Daoy (cell line): ENCODE data around the gene CKLF. TPM values are rescaled to one million over a fixed set of nuclear protein-coding genes. Genes with fewer than 3 reads are reported as not detected.
A peak's percentile ranks its signal among the peaks of the same experiment; 100 is the strongest.
"Not testable (repeated sequence)": the region's sequence is repeated elsewhere in the genome, so short reads cannot be mapped to it uniquely, and the experiment has no call there.

Experiments used
- DNase-seq: peaks from one replicate; pipeline ENCODE4 v3.0.0-alpha.2; 2015; ENCODE audit warnings: low read depth
- total RNA-seq: library from RNA; depleted of rRNA; stranded (reverse); fragments of >200 nt; shearing (Covaris generic); gene quantifications from 2 replicates; pipeline ENCODE4 v1.2.3, GENCODE V29; 2014

Gene CKLF
- total RNA-seq, 1 experiment from 2014 or later: 168 TPM

DNA sequence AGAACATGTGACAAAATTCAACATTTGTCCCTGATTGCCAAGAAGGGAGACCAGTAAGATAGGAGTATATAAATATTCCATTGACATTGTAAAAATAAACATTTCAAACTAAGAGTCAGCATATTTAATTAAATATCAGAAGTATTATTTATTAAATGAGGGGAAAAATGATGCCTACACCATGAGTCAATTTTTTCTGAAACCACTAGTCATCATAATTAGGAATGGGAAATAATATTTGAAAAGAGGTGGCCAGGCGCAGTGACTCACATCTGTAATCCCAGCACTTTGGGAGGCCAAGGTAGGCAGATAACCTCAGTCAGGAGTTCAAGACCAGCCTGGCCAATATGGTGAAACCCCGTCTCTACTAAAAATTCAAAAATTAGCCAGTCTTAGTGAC lies 16.0 kb downstream of the CKLF start:
- peak; percentile 22 for DNase-seq

DNA sequence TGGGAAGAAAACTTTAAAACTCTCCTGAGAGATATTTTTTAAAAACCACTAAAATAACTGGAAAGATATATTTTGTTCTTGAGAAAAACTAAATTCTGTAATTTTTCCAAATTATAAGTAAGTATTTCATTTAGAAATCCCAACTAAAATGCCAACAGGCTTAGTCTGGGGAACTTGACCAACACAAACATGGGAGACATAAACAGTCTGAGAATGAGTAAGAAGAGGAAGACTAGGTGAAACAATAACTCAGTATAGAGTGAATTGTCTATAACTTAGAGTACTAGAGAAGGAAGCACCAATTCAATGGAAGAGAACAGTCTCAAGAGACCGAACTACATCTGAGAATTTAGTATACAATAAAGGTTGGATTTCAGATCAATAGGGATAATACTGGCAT lies 16.8 kb downstream of the CKLF start:
- DNase-seq: peak; percentile 54

DNA sequence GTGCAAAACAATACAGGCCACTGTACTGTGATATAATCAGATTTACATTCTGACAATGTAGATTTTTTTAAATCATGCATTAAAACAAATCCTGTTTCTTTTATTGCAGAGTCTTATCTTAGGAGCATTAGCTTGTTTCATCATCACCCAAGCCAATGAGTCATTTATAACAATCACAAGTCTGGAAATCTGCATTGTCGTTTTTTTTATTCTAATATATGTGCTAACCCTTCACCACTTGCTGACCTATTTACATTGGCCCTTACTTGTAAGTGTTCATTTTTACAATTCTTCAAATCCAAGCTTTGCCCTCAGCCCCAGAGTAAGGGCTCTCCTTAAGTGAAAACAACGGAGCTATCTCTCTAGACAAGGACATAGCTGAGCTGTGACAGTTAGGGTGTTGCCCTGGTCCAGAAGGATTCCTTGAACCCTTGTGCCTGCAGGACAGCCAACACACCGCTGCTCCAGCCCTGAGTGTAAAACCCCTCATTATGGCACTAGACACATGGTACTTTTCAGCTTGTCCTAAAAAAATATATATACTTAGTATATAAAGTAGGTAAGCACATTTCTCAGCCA lies 17.5 kb downstream of the CKLF start:
- peak; percentile 45 for DNase-seq

DNA sequence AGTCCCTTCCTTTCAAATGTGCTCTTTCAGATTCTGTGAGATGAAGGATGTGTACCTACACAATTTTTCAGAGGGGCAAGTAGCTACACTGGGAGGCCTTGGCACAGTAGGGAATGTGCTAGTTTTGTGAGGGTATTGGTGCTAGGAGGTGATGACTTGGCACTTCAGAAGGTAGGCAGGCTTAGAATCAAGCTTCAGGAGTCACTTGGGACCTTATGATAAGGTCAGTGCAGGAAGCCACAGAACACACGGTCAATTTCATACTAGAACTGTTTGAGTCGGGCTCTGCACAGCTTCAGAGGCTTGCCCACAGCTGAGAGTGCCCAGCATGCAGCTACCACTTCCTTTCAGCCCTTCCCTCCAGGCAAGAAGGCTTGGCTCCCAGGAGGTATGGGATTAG lies 20.0 kb downstream of the CKLF start:
- DNase-seq: no peak

DNA sequence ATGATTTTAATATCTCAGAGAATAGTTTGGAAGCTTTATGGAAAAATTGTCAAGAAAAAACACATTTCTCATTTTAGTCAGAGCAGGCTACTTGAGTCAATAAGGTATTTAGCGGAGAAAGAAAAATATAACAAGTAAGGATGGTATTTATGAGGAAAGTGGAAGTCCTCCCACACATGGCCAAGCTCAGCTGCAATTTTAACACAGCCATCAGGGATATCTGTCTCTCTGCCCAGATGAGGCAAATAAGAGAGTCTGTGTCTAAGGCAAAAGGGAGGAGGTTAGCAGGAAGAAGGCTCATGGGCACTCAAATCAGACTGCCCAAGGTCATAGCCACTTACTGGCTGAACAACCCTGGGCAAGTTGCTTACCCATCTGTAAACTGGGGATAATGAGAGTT lies 21.7 kb downstream of the CKLF start:
- DNase-seq: no peak

DNA sequence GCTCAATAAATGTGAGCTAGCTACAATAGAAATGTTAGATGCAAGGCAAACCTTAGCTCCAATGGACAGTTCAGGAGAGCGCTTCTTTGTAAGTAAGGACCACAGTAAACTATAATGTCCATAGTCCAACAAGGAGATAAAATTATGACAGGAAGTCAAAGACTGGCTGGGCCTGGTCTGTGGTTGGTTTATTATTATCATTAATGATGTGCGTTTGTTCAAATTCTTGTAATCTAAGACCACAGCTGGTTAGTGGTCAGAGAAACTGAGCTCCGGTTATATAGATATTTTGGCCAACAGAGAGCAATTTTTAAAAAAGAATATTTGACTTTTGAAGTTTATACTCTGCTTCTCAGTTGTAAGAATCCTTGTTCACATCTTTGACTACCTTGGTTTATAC lies 22.2 kb downstream of the CKLF start:
- no peak for DNase-seq

DNA sequence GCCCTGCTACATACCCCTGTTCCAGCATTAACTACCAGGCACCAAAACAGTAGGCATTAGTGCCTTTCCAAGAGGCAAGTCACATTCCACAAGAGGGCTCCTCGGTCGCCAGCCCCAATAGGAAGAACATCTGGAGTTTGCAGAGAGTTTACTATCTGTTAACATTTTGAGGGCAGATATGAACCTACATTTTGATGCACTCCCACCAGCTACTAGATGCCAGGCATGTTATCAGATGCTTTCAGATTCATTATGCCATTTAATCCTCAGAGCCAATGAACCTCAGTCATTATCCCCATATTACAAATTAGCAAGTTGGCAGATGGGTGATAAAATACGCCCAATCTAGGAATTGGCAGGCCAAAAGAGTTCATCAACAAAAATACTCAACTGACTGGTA lies 22.7 kb downstream of the CKLF start:
- DNase-seq: no peak

DNA sequence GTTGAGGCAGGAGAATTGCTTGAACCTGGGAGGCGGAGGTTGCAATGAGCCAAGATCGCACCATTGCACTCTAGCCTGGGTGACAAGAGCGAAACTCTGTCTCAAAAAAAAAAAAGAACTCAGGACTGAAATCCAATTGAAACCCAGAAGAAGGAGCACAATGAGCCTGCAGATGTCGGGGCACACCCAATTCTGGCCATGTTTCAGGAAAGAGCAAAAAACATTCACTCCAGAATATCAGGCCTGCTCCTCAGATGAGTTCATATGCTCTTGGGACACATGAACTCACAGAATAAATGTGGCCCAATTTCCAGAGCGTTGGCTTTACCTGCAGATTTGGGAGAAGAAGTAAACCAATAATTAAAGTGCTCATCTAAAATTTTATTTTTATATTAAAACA lies 23.9 kb downstream of the CKLF start:
- no peak for DNase-seq

DNA sequence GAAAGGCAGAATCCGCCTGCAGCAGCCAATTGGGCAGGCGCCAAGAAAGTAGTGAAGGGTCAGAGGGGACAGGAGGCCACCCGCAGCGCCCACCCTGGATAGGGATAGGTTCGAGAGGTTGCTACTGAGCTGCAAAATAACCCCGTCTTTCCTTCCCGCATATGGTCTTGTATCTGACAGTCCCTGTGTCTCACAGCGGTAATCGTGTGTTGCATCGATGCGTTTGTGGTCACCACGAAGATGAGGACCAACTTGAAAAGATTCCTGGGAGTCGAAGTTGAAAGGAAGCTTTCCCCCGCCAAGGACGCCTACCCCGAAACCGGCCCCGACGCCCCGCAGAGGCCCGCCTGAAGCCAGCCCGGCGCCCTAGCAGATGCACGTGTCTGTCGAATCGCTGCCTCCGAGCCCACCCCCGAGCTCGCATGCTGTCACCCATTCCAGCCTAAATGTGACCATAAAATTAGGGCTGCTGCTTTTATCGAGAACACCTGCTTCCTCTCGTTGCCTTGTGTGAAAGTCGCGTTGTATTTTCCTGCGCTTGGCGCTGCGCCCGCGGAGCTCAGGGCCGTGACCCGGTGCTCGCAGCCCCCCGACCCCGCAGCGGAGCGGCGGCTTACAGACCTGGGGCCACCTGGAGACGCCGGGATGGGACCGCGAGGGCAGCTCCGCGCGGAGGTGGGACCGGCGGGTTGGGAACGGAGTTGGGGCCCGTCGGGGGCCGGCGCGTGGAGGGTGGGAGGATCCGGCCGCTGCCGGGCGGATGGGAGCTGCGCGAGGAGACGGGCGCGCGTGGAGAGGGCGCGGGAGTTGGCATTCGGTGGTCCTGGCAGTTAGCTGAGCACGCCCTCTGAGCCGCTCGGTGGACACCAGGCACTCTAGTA lies 26.5 kb downstream of the CKLF start, which contains the start of gene CMTM2:
TSS of gene CMTM2 (plus strand) at position 813 of the 881 bp plus-strand sequence. CDS start 145 bp downstream, outside the sequence.
- no peak for DNase-seq

DNA sequence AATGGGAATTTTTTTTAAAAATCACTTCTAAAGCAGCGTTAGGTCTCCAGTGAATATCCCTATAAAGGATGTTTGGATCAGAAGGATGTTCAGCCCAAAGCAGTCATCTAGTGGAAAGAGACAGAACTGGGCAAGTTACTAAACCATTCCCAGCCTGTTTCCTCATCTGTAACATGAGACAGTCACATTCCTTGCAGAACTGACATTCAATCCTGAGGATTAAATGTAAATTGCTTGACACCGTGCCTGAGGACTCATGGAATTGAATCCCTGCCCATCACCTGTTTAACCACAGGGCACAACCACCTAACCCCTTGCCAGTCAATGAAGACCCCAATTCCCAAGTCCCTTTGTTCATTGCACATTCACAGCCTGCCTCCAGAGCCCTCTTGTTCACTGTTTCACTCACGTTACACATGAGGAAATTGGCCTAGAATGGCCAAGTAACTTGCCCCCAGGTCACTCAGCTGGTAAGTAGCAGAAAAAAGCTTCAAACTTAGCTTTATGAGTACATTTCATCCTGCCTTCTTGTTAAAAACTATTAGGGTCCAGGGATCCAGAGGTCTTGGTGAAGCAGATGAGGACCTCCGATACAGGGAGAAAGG lies 28.3 kb downstream of the CKLF start:
- DNase-seq: peak; percentile 58

DNA sequence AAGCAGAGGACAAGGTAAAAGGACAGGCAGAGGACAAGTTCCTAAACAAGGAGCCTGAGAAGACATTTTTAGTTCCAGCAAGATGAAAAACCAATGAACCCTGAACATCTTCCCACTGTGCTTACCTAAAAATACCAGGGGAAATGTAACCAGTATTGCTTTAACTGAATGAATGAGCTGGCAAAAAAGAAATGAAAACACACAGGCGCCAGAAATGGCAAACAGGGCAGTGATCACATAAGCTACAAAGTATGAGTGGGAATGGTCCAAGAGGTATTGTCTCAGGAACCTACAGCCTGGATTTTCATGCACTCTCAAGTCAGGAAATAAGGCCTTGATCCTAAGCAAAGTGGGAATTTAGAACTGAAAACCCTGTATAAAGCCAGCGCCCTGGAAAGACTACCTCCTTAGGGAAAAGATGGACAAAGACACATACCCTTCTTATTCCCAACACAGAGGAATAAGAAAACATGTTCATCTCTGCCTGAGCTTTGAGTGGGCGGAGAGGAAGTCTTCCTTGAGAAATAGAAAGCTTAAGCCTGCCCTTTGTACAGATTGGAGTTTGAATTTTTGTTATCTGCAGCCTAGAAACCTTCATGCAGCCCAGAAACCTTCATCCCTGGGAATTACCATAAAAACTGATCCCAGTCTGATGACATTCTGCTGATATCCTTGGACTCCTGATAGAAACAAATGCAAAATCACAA lies 29.0 kb downstream of the CKLF start:
- DNase-seq: no peak

DNA sequence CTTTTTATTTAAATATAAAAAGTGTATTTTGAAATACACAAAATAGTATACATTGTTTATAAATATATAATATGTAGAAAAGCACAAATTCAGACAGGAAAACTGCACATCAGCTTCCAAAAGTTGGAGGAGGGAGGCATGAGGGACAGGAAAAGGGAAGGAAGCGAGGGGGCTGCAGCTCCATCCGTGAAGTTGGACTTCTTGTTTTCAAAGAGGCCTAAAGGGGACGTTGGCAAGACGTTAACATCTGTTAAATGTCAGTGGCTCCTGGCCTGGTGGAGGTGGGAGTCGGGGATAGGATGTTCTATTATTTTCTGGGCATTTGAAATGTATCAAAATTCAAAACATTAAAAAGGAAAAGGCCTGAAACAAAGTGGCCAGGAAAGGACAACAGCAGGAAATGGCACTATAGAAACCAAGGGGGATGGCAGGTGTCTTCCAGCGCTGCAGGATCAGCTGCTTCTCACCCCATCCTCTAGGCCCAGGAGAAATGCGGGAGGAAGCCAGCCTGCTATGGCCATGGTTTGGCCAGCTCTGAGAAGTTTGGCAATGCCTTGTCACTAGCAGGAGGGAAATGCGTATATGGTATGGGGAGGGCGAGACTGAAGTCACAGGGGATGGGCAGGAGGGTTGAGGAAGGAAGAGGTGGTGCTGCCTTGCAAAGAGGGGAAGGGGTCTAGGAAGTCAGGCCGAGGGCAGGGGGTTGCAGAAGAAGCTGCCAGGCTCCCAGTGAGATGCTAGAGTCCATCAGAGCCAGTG lies 33.3 kb downstream of the CKLF start:
- no peak for DNase-seq

DNA sequence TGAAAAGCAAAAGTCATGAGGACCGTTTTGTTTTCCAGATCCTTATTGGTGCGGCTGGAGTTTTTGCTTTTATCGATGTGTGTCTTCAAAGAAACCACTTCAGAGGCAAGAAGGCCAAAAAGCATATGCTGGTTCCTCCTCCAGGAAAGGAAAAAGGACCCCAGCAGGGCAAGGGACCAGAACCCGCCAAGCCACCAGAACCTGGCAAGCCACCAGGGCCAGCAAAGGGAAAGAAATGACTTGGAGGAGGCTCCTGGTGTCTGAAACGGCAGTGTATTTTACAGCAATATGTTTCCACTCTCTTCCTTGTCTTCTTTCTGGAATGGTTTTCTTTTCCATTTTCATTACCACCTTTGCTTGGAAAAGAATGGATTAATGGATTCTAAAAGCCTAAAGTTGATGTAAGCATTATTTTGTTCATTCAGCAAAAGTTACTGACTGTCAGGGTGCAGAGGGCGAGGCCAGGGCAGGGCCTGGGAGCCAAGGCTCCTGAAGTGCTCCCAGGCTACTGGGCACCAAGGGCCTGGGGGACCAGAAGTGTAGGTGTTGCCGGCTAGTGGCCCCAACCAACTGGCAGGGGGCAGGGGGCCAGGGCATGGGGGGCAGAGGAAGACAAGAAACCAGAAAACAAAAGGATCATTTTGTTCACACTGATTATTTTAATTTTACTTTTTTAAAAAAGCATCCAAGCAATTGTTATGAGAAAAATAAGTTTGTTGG lies 35.7 kb downstream of the CKLF start:
- DNase-seq: no peak

DNA sequence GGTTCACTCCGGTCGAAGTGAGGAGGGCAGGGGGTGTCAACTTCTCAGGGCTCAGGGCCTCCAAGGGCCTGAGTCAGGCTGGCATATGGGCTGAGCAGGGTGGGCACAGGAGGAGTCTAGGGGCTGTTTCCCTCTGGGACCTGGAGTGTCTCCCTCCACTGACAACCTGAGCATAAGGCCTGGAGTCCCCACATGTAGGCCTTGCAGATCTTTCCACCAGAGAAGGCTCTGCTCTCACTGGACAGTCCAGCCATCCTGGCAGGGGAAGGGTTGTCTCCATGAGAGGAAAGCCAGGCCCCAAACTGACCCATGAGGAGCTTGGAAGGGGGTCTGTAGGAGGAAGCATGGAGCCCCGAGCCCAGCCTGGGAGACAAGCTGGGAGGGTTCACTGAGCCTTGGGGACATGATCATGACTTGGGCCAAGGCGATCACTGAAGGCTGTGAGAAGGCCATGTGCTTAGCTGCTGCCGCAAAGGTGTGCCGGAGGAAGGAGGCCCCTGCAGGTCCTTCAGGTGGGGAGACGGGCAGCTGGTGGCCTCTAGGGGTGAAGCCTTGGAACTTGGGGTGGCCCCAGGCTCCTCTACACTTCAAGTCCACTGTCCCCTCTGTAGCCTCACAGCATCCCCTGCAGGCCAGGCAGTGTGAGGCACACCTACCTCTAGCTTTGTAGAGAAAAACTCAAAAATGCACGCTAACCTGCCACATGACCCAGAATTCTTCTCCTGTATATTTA lies 36.8 kb downstream of the CKLF start:
- DNase-seq: peak; percentile 55

DNA sequence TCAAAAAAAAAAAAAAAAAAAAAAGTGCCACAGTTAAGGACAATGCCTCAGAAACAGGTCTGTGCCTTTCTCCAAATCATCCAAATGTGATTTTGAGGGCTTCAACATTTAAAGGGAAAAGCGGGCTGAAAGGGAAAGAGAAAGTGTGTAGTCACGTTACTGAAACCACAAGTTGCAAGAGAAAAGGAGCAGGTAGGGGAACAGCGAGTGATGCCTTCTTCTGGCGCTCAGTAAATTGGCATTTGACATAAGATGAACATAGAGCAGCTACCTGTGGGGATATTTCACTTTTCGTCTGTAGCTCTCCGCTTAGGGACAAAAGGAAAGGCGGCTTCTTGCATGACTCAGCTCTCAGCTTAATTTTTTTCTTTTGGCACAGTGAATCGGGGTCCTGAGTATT lies 37.9 kb downstream of the CKLF start:
- no peak for DNase-seq

DNA sequence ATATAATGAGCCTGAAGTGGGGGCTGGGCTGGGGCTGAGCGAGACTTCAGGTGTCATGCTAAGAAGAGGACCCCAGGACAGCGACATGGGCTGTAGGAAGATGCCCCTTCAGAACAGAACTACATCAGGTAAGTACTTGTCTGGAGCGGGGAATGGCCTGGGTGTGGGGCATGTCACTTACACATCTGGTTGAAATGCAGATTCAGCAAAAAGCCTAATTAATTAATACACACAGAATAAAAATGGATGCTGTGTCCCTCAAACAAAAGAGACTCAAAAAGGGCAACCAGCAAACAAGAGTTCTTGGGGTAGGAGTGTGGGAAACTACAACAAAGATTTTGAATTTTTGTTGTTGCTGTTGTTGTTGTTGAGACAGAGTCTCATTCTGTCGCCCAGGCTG lies 38.6 kb downstream of the CKLF start:
- no peak for DNase-seq

DNA sequence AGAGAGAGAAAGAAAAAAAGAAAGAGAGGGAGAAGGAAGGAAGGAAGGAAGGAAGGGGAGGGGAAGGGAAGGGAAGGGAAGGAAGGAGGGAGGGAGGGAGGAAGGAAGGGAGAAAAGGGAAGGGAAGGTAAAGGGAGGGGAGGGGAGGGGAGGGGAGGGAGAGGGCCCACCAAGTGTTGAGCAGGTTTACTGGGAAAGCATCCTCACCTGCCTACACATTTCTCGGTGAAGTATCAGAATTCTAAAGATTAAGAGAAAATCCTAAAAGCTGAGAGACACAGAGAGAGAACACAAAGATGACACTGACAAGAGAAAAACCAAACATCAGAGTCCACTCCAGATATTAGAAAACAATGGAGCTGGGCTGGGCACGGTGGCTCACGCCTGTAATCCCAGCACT lies 39.9 kb downstream of the CKLF start:
- DNase-seq: no peak

DNA sequence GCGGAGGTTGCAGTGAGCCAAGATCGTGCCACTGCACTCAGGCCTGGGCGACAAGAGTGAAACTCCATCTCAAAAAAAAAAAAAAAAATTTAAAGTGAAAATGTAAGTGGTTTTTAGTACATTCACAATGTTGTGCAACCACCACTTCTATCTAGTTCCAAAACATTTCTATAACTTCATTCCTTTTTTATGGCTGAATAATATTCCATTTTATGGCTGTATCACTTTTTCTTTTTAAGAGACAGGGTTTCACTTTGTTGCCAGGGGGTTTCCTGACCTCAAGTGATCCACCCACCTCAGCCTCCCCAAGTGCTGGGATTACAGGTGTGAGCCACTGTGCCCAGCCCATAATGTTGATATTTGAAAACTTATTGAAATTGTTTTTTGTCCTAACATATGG lies 40.4 kb downstream of the CKLF start:
- DNase-seq: no peak

DNA sequence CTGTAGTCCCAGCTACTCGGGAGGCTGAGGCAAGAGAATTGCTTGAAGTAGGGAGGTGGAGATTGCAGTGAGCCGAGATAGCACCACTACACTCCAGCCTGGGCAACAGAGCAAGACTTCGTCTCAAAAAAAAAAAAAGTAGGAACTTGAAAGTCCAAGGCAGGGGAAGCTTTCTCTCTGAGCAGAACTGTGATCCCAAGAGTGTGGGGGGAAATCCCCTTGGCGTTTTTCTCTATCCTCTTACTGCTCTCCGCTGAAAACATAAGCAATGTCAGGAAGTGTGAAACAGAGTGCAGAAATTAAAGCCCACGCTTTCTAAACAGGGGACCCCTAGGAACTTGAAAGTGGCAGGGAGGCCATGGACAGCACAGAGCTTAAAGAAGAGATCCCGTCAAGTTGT lies 42.4 kb downstream of the CKLF start:
- no peak for DNase-seq

DNA sequence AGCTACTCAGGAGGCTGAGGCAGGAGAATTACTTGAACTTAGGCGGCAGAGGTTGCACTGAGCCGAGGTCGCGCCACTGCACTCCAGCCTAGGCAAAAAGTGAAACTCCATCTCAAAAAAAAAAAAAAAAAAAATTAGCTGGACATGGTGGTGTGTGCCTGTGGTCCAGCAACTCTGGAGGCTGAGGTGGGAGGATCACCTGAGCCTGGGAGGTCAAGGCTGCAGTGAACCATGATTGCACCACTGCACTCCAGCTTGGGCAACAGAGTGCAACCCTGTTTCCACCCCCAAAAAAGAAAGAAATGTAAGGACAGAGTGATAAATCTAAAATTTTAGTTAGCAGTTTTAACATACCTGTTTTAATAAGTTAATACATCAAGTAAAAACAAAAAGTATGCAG lies 44.2 kb downstream of the CKLF start:
- DNase-seq: not testable (repeated sequence)
